ENCODE results near the gene NFU1. TPM values are rescaled to one million over a fixed set of nuclear protein-coding genes. Genes with fewer than 3 reads are reported as not detected.
"Not testable (repeated sequence)": the region's sequence is repeated elsewhere in the genome, so short reads cannot be mapped to it uniquely, and the experiment has no call there.

NFU1 gene
- total RNA-seq, 2 donors from 2014 or later = 17.8 to 23.2 TPM

DNA sequence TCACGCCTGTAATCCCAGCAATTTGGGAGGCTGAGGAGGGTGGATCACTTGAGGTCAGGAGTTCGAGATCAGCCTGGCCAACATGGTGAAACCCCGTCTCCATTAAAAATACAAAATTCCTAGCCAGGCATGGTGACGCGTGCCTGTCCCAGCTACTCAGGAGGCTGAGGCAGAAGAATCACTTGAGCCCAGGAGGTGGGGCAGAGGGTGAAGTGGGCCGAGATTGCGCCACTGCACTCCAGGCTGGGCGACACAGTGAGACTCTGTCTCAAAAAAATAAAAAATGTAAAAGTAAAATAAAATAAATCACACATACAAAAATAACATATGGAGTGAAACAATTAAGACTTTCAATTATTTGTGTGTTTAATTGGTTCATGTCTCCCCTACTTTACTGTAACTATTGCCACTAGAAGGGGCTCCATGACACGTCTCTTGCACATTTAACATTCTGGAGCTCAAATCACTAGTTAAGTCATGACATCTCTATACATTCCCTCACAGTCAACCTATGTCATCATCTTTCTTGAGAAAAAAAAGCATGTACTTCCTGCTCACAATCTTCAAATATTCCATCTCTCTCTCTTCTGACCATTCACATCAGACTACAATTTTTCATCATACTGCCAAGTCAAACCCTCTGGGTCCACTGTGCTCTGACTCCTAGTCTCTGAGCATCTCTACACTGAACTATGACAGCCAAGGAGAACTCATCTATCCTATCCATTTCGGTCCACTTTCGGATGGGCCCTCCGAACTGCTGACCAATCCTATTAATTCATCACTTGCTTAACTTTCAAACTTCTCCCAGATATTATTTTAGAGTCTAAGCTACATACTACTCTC, 56.9 kb downstream of the NFU1 start:
- Mint-ChIP-seq H3K4me3 (no peak overlapping the region), H3K4me1 (peaks cover 32% of the 10 kb centered on the region), H3K36me3 (ENCODE audit: low read depth) (peaks cover 11% of the 10 kb centered on the region), H3K27ac (peak overlapping the region; percentile 74), H3K27me3 (no peaks in the 10 kb centered on the region)
- ATAC-seq (no peak), DNase-seq (no peak)
- H3K9me3 ChIP-seq (ENCODE audit: control insufficient read depth, low read length, poor library complexity, severe bottlenecking) = no peaks in the 10 kb centered on the region

DNA sequence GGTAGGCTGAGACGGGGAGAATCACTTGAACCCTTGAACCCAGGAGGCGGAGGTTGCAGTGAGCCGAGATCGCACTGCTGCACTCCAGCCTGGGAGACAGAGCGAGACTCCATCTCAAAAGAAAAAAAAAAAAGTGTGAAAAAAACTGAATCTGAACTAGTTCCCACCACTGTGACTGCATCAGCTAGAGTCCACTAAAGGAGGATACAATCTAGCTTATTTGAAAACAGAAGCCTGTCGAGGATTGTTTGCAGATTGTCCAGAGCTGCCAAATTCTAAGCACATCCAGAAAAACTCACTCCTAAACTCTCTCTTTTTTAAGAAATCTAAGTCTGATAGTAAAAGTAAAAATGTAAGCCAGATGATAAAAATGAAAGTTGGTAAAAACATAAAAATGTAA, 60.8 kb downstream of the NFU1 start:
- peaks cover 8% of the 10 kb centered on the region for H3K36me3 Mint-ChIP-seq (ENCODE audit: low read depth)
- ATAC-seq (no peak), DNase-seq (no peak)
- H3K9me3 ChIP-seq (ENCODE audit: control insufficient read depth, low read length, poor library complexity, severe bottlenecking) = no peaks in the 10 kb centered on the region
- H3K27ac Mint-ChIP-seq = no peak overlapping the region
- no peak overlapping the region for H3K4me3 Mint-ChIP-seq
- H3K4me1 Mint-ChIP-seq = peaks cover 16% of the 10 kb centered on the region
- no peaks in the 10 kb centered on the region for H3K27me3 Mint-ChIP-seq

DNA sequence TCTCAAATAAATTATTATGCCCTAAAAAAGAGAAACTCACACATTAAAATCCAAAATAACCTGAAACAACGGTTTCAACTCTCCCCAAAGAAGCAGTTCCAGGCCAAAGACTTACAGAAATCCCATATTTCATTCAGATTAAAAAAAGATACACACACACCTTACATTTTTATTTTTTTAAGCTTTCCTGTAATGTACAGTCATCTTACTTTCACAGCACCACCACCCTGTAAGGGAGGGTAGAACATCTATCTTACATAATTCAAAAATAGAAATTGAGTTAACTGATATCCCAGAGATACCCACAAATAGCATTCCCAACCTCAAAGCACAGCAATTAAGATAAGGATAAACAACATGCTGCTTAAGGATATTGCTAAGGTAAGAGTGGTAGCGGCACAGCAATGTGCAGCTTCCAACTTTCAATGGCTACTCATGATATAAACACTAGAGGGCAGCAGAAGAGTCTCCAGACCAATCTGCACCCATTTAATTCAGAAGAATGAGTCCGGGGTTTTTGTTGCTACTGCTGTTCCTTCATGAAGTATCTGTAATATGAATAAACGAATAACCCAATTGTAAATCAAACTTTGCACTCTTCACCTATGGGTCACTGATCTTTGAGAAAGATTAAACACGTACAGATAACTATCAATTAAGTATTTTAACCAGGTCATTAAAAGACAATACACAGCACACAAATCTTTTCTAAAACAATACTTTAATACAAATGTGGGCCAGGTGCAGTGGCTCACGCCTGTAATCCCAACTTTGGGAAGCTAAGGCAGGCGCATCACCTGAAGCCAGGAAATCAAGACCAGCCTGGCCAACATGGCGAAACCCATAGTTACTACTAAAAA, 61.5 kb downstream of the NFU1 start:
- H3K27ac Mint-ChIP-seq = peak overlapping the region; percentile 63
- H3K27me3 Mint-ChIP-seq = no peaks in the 10 kb centered on the region
- DNase-seq = no peak
- ATAC-seq = peak; percentile 80
- no peak overlapping the region for H3K4me3 Mint-ChIP-seq
- H3K36me3 Mint-ChIP-seq (ENCODE audit: low read depth) = peaks cover 7% of the 10 kb centered on the region
- no peaks in the 10 kb centered on the region for H3K9me3 ChIP-seq (ENCODE audit: control insufficient read depth, low read length, poor library complexity, severe bottlenecking)
- H3K4me1 Mint-ChIP-seq = peaks cover 13% of the 10 kb centered on the region

DNA sequence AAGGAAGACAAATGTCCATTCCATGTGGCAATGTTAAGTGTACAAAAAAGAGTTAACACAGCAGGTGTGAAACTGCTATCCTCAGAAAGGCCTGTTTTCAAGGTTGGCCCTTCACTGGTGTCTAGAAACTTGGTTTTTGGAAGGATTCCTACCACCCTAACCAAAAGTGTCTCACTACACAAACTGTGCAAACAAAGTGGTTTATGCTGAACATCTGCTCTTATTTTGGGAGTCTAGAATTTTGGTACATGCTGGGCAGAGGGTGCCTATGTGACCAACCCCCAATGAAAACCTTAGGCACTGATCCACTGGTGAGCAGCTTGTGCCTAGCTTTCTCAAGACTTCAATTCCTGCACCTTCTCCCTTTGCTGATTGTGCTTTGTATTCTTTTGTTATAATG, 64.5 kb downstream of the NFU1 start:
- no peak for ATAC-seq

DNA sequence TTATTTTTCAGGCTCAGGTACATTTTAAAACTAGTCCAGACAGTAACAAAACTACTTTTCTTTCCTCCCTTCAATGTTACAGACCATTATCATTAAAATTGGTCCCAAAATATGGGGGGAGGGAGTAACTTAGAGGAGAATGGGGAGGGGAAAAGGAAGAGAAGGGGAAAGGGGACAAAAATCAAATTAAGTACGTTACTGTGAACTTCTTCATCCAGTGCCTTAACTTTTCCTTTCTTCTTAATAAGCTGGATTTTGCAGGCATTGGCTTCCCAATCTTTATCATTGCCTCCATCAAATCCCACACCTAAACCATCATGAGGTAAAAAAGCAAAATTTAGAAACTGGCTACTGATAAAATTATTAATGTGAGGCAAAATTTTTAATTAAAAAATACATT, 67.4 kb downstream of the NFU1 start:
- ATAC-seq = no peak
- Mint-ChIP-seq H3K27ac (no peak overlapping the region), H3K4me3 (no peak overlapping the region), H3K36me3 (ENCODE audit: low read depth) (peaks cover 18% of the 10 kb centered on the region), H3K4me1 (peaks cover 7% of the 10 kb centered on the region), H3K27me3 (no peaks in the 10 kb centered on the region)
- no peaks in the 10 kb centered on the region for H3K9me3 ChIP-seq (ENCODE audit: control insufficient read depth, low read length, poor library complexity, severe bottlenecking)
- DNase-seq = no peak

More for the DNA sequence above, 64.5 kb downstream of the NFU1 start:
- DNase-seq = no peak
- no peaks in the 10 kb centered on the region for H3K9me3 ChIP-seq (ENCODE audit: control insufficient read depth, low read length, poor library complexity, severe bottlenecking)
- Mint-ChIP-seq H3K27me3 (no peaks in the 10 kb centered on the region), H3K36me3 (ENCODE audit: low read depth) (peaks cover 11% of the 10 kb centered on the region), H3K4me3 (no peak overlapping the region), H3K27ac (no peak overlapping the region), H3K4me1 (peaks cover 10% of the 10 kb centered on the region)

DNA sequence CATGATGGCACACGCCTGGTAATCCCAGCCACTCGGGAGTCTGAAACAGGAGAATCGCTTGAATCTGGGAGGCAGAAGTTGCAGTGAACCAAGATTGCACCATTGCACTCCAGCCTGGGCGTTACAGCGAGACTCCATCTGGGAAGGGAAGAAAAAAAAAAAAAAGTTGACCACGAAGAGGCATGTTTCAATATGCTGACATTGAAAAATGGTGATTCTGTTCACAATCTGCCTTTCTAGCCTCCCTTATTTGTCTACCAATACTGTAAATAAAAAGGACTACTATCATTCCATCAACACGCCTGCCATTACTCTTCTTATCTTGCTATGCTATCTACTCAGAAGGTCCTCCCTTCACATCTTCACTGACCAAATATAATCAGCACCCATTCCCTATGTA, 68.6 kb downstream of the NFU1 start:
- no peak for ATAC-seq
- H3K36me3 Mint-ChIP-seq (ENCODE audit: low read depth) = peaks cover 18% of the 10 kb centered on the region
- H3K9me3 ChIP-seq (ENCODE audit: control insufficient read depth, low read length, poor library complexity, severe bottlenecking) = no peaks in the 10 kb centered on the region

DNA sequence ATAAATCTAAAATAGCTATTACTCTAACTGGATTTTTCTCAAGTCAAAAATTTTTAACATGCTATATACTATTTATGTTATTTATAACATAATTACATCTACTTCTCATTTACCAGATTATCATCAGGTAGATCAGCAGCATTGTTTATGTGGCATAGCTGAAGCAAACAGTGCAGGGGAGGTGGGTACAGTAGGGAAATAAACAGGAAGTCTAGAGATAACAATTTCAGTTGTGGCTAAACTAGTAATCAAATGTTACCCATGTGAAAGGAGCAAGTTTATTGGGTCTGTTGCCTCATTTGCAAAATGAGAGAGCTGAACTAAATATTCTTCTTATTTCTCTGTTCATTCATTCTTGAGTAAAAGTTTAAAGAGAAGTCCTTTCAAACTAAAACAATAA, 77.9 kb downstream of the NFU1 start:
- H3K27ac Mint-ChIP-seq = no peak overlapping the region
- no peaks in the 10 kb centered on the region for H3K9me3 ChIP-seq (ENCODE audit: control insufficient read depth, low read length, poor library complexity, severe bottlenecking)
- DNase-seq (no peak), ATAC-seq (no peak)
- peaks cover 7% of the 10 kb centered on the region for H3K36me3 Mint-ChIP-seq (ENCODE audit: low read depth)
- H3K4me3 Mint-ChIP-seq = no peak overlapping the region
- H3K27me3 Mint-ChIP-seq = no peaks in the 10 kb centered on the region
- H3K4me1 Mint-ChIP-seq = peaks cover 6% of the 10 kb centered on the region

More for the DNA sequence above, 68.6 kb downstream of the NFU1 start:
- Mint-ChIP-seq H3K27me3 (no peaks in the 10 kb centered on the region), H3K4me3 (peak overlapping the region; percentile 41), H3K4me1 (peaks cover 7% of the 10 kb centered on the region), H3K27ac (no peak overlapping the region)
- no peak for DNase-seq

DNA sequence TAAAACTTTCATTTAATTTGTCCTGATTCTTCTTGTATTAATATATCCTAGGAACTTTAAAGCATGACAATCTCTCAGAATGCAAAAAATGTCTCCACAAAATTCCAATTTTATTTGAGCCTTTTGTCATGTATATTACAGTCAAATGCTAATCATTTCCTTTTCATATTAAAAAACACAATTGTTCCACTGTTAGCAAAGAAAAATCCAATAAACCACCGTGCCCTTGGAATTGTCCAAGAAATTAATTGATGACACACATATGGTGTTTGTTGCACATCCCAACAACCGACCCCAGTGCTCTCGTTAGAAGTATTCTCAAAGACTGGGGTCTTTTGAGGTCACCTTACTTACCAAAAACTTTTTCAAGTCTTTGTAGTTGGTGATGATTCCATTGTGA, 78.3 kb downstream of the NFU1 start:
- no peak overlapping the region for H3K4me3 Mint-ChIP-seq
- H3K9me3 ChIP-seq (ENCODE audit: control insufficient read depth, low read length, poor library complexity, severe bottlenecking) = no peaks in the 10 kb centered on the region
- peaks cover 9% of the 10 kb centered on the region for H3K36me3 Mint-ChIP-seq (ENCODE audit: low read depth)
- ATAC-seq (no peak), DNase-seq (no peak)
- no peak overlapping the region for H3K27ac Mint-ChIP-seq
- peaks cover 6% of the 10 kb centered on the region for H3K4me1 Mint-ChIP-seq
- H3K27me3 Mint-ChIP-seq = no peaks in the 10 kb centered on the region

DNA sequence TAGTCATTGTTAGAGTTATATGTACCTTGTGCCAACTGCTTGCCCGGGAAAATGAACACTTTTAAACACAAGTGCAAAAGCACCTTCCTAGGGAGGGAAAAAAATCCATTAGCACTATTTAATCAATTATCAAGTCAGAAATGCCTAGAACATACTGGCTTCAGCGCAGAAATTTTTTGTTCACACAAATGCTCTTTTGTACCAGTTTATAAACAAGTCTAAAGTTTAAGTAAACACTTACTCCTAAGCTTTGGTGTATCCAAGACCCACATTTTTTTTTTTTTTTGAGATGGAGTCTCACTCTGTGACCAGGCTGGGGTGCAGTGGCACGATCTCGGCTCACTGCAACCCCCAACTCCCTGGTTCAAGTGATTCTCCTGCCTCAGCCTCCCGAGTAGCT, 80.8 kb downstream of the NFU1 start:
- ATAC-seq = no peak
- Mint-ChIP-seq H3K36me3 (ENCODE audit: low read depth) (peaks cover 9% of the 10 kb centered on the region), H3K4me1 (peaks cover 6% of the 10 kb centered on the region), H3K27me3 (no peaks in the 10 kb centered on the region), H3K27ac (peak overlapping the region; percentile 66), H3K4me3 (no peak overlapping the region)
- no peaks in the 10 kb centered on the region for H3K9me3 ChIP-seq (ENCODE audit: control insufficient read depth, low read length, poor library complexity, severe bottlenecking)
- DNase-seq = no peak

DNA sequence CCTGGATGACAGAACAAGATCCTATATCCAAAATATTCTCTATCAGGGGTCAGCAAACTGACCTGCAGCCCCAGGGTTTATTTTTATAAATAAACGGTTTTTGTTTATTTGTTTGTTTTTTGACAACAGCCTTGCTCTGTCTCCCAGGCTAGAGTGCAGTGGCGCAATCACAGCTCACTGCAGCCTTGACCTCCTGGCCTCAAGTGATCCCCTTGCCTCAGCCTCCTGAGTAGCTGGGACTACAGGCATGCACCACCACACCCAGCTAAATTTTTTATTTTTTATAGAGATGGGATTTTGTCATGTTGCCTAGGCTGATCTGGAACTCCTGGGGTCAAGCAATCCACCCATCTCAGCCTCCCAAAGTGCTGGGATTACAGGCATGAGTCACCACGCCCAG, 82.3 kb downstream of the NFU1 start:
- ATAC-seq; H3K27me3 Mint-ChIP-seq; H3K9me3 ChIP-seq (ENCODE audit: control insufficient read depth, low read length, poor library complexity, severe bottlenecking); H3K4me1 Mint-ChIP-seq; H3K4me3 Mint-ChIP-seq; H3K27ac Mint-ChIP-seq; DNase-seq; H3K36me3 Mint-ChIP-seq (ENCODE audit: low read depth): not testable (repeated sequence)

DNA sequence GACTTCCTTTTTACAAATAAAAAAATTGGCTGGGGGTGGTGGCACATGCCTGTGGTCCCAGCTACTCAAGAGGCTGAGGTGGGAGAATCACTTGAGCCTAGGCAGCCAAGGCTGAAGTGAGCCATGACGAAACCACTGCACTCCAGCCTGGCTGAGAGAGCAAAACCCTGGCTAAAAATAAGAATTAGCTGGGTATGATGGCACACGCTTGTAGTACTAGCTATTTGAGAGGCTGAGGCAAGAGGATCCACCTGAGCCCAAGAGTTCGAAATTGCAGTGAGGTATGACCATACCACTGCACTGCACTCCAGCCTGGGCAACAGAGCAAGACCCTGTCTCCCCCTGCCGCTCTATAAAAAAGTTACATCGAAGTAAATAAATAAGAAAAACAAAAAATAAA, 83.9 kb downstream of the NFU1 start:
- no peak overlapping the region for H3K4me3 Mint-ChIP-seq
- H3K4me1 Mint-ChIP-seq = peaks cover 7% of the 10 kb centered on the region
- no peak for DNase-seq
- H3K27ac Mint-ChIP-seq = no peak overlapping the region
- no peaks in the 10 kb centered on the region for H3K9me3 ChIP-seq (ENCODE audit: control insufficient read depth, low read length, poor library complexity, severe bottlenecking)
- ATAC-seq = no peak
- peaks cover 15% of the 10 kb centered on the region for H3K36me3 Mint-ChIP-seq (ENCODE audit: low read depth)
- no peaks in the 10 kb centered on the region for H3K27me3 Mint-ChIP-seq

DNA sequence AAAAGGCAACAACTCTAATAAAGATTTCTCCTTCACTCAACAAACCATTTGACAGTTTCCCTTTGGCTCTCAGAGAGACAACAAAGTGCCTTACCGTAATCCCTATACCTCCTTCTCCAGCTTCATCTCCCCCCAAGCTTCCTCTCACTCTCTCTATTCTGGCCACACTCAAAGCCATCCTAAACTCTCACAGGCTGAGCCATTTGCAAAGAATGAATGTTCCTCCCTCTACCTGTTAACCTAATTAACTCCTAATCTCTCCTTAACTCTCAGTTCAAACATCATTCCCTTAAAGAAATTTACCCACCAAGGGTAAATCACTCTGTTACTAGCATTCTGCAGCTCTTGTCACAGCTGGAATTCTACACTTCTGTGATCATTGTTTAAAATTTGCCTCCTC, 88.5 kb downstream of the NFU1 start:
- no peak for ATAC-seq
- Mint-ChIP-seq H3K27ac (peak overlapping the region; percentile 37), H3K27me3 (no peaks in the 10 kb centered on the region), H3K4me3 (no peak overlapping the region), H3K4me1 (peaks cover 3% of the 10 kb centered on the region), H3K36me3 (ENCODE audit: low read depth) (peaks cover 12% of the 10 kb centered on the region)
- H3K9me3 ChIP-seq (ENCODE audit: control insufficient read depth, low read length, poor library complexity, severe bottlenecking) = no peaks in the 10 kb centered on the region
- DNase-seq = no peak
